HFFc6 (cell line): ENCODE measurements around the gene KMT2B. TPM values are rescaled to one million over a fixed set of nuclear protein-coding genes. Genes with fewer than 3 reads are reported as not detected.

Source experiments
- DNase-seq: peaks from one replicate; pipeline ENCODE4 v3.0.0-alpha.2; 2018
- H3K27ac Mint-ChIP-seq: 2 replicates; pipeline ENCODE4 v1.8.0; 2020; ENCODE audit warnings: mild to moderate bottlenecking, mixed read lengths
- H3K27me3 Mint-ChIP-seq: 2 replicates; pipeline ENCODE4 v1.8.0; 2021; ENCODE audit warnings: mild to moderate bottlenecking, moderate library complexity, mixed read lengths; ENCODE audit not compliant: insufficient read depth
- H3K36me3 Mint-ChIP-seq: 2 replicates; pipeline ENCODE4 v1.8.0; 2021; ENCODE audit warnings: low read depth, mixed read lengths
- H3K4me1 Mint-ChIP-seq: 2 replicates; pipeline ENCODE4 v1.8.0; 2020; ENCODE audit warnings: low read depth, mixed read lengths
- H3K4me3 Mint-ChIP-seq: 2 replicates; pipeline ENCODE4 v1.8.0; 2020; ENCODE audit warnings: mild to moderate bottlenecking, moderate library complexity, mixed read lengths
- H3K9me3 Mint-ChIP-seq: 2 replicates; pipeline ENCODE4 v1.8.0; 2020; ENCODE audit warnings: mild to moderate bottlenecking, mixed read lengths
- CTCF ChIP-seq: fragments of 200-600 bp; sonication (generic); IDR thresholded peaks from 2 replicates; pipeline ENCODE4 v1.5.0; 2021; ENCODE audit warnings: antibody characterized with exemption, mild to moderate bottlenecking
- long read RNA-seq: library from polyadenylated mRNA; unstranded; transcript quantifications from one replicate; pipeline ENCODE4 v2.0.0, GENCODE V29; 2019
- total RNA-seq, 6 experiments: library from RNA; stranded (reverse); fragmentation: NEBNext Ultra II Directional; extraction: Animal tissue kit (Norgen Biotek cat#: 25700); gene quantifications; 2 replicates in 1 of 6; 3 replicates in 5 of 6; pipeline ENCODE4 v1.2.3, GENCODE V29; 2021

The KMT2B gene
- total RNA-seq = 10 to 100 TPM; 20.1 to 24.4 (median 21.7) TPM
- long read RNA-seq, partial matches to known transcripts = 2 of 4 reads
- long read RNA-seq, other reads (novel, unspliced or antisense) = 2 of 4 reads

GRCh38 chr19:35717665-35718344 is at the start of gene KMT2B:
KMT2B (plus strand) TSS chr19:35718003; CDS start chr19:35718019, 16 bp downstream.
- H3K27ac Mint-ChIP-seq = peak within 1 kb of the TSS; percentile 92
- H3K36me3 Mint-ChIP-seq = peaks cover 8% of the 10 kb centered on the region; the same call in 1 of the 2 replicates
- DNase-seq = peak; percentile 93

GRCh38 chr19:35669566-35669965 is 48.2 kb upstream of the KMT2B start:
- H3K4me3 Mint-ChIP-seq = no peak overlapping the region
- no peak for TF ChIP-seq CTCF

More at GRCh38 chr19:35717665-35718344, at the start of gene KMT2B:
- H3K27me3 Mint-ChIP-seq = peaks cover 3% of the 10 kb centered on the region; the same call in 1 of the 2 replicates
- H3K9me3 Mint-ChIP-seq = no peaks in the 10 kb centered on the region
- peak within 1 kb of the TSS; percentile 95 for H3K4me3 Mint-ChIP-seq
- H3K4me1 Mint-ChIP-seq = peaks cover 22% of the 10 kb centered on the region
- no peak for TF ChIP-seq CTCF

GRCh38 chr19:35669974-35670373 is 47.8 kb upstream of the KMT2B start:
- H3K27me3 Mint-ChIP-seq = peaks cover 8% of the 10 kb centered on the region
- DNase-seq = no peak
- H3K36me3 Mint-ChIP-seq = no peaks in the 10 kb centered on the region
- no peak for TF ChIP-seq CTCF
- H3K27ac Mint-ChIP-seq = no peak overlapping the region
- no peaks in the 10 kb centered on the region for H3K9me3 Mint-ChIP-seq
- H3K4me3 Mint-ChIP-seq = no peak overlapping the region
- peaks cover 8% of the 10 kb centered on the region for H3K4me1 Mint-ChIP-seq

More at GRCh38 chr19:35669566-35669965, 48.2 kb upstream of the KMT2B start:
- Mint-ChIP-seq H3K36me3 (no peaks in the 10 kb centered on the region), H3K27me3 (peaks cover 8% of the 10 kb centered on the region), H3K4me1 (peaks cover 8% of the 10 kb centered on the region), H3K9me3 (no peaks in the 10 kb centered on the region), H3K27ac (no peak overlapping the region)
- no peak for DNase-seq

GRCh38 chr19:35670686-35671085 is 47.1 kb upstream of the KMT2B start:
- no peak overlapping the region for H3K27ac Mint-ChIP-seq
- H3K4me1 Mint-ChIP-seq = peaks cover 8% of the 10 kb centered on the region
- no peaks in the 10 kb centered on the region for H3K9me3 Mint-ChIP-seq
- no peak for DNase-seq
- no peak overlapping the region for H3K4me3 Mint-ChIP-seq
- H3K27me3 Mint-ChIP-seq = peaks cover 9% of the 10 kb centered on the region
- H3K36me3 Mint-ChIP-seq = no peaks in the 10 kb centered on the region
- TF ChIP-seq CTCF = no peak

GRCh38 chr19:35671818-35672217 is 46.0 kb upstream of the KMT2B start:
- no peak overlapping the region for H3K4me3 Mint-ChIP-seq
- no peak overlapping the region for H3K27ac Mint-ChIP-seq
- H3K27me3 Mint-ChIP-seq = peaks cover 16% of the 10 kb centered on the region
- H3K9me3 Mint-ChIP-seq = no peaks in the 10 kb centered on the region
- H3K4me1 Mint-ChIP-seq = peaks cover 8% of the 10 kb centered on the region
- no peak for DNase-seq
- no peaks in the 10 kb centered on the region for H3K36me3 Mint-ChIP-seq
- TF ChIP-seq CTCF = no peak
